ENCODE results near the gene ACOX3. TPM values are rescaled to one million over a fixed set of nuclear protein-coding genes. Genes with fewer than 3 reads are reported as not detected.

Gene ACOX3
- total RNA-seq, 1 donor from 2014 or later = 23.8 TPM

- Mint-ChIP-seq H3K9me3 (ENCODE audit: unreplicated experiment) (no peaks in the 10 kb centered on the region), H3K36me3 (ENCODE audit: unreplicated experiment) (peaks cover 7% of the 10 kb centered on the region), H3K27ac (ENCODE audit: unreplicated experiment) (no peak overlapping the region), H3K4me1 (ENCODE audit: low read depth, unreplicated experiment) (peaks cover 2% of the 10 kb centered on the region), H3K4me3 (ENCODE audit: unreplicated experiment) (no peak overlapping the region), H3K27me3 (ENCODE audit: unreplicated experiment) (peaks cover 2% of the 10 kb centered on the region)
- TF ChIP-seq CTCF (IDR thresholded peaks at IDR 0.05; ENCODE audit: partially characterized antibody, unreplicated experiment) = no peak
- DNase-seq = no peak
Measured at GRCh38 chr4:8322794-8323704, 117.5 kb downstream of the ACOX3 start.

GRCh38 chr4:8321771-8322170 lies 118.8 kb downstream of the ACOX3 start:
- peaks cover 4% of the 10 kb centered on the region for H3K4me1 Mint-ChIP-seq (ENCODE audit: low read depth, unreplicated experiment)
- no peak for TF ChIP-seq CTCF (IDR thresholded peaks at IDR 0.05; ENCODE audit: partially characterized antibody, unreplicated experiment)
- H3K27ac Mint-ChIP-seq (ENCODE audit: unreplicated experiment) = no peak overlapping the region
- no peaks in the 10 kb centered on the region for H3K9me3 Mint-ChIP-seq (ENCODE audit: unreplicated experiment)
- peaks cover 4% of the 10 kb centered on the region for H3K36me3 Mint-ChIP-seq (ENCODE audit: unreplicated experiment)
- H3K4me3 Mint-ChIP-seq (ENCODE audit: unreplicated experiment) = no peak overlapping the region
- H3K27me3 Mint-ChIP-seq (ENCODE audit: unreplicated experiment) = peaks cover 2% of the 10 kb centered on the region
- DNase-seq = no peak

GRCh38 chr4:8321220-8321619 lies 119.3 kb downstream of the ACOX3 start:
- H3K27me3 Mint-ChIP-seq (ENCODE audit: unreplicated experiment) = peaks cover 2% of the 10 kb centered on the region
- no peaks in the 10 kb centered on the region for H3K9me3 Mint-ChIP-seq (ENCODE audit: unreplicated experiment)
- DNase-seq = no peak
- H3K27ac Mint-ChIP-seq (ENCODE audit: unreplicated experiment) = no peak overlapping the region
- no peak overlapping the region for H3K4me3 Mint-ChIP-seq (ENCODE audit: unreplicated experiment)
- H3K4me1 Mint-ChIP-seq (ENCODE audit: low read depth, unreplicated experiment) = peaks cover 4% of the 10 kb centered on the region
- no peaks in the 10 kb centered on the region for H3K36me3 Mint-ChIP-seq (ENCODE audit: unreplicated experiment)
- no peak for TF ChIP-seq CTCF (IDR thresholded peaks at IDR 0.05; ENCODE audit: partially characterized antibody, unreplicated experiment)

GRCh38 chr4:8320386-8320750 lies 120.2 kb downstream of the ACOX3 start:
- Mint-ChIP-seq H3K27me3 (ENCODE audit: unreplicated experiment) (peaks cover 2% of the 10 kb centered on the region), H3K27ac (ENCODE audit: unreplicated experiment) (no peak overlapping the region), H3K9me3 (ENCODE audit: unreplicated experiment) (no peaks in the 10 kb centered on the region), H3K36me3 (ENCODE audit: unreplicated experiment) (no peaks in the 10 kb centered on the region), H3K4me1 (ENCODE audit: low read depth, unreplicated experiment) (peaks cover 8% of the 10 kb centered on the region), H3K4me3 (ENCODE audit: unreplicated experiment) (no peak overlapping the region)
- no peak for TF ChIP-seq CTCF (IDR thresholded peaks at IDR 0.05; ENCODE audit: partially characterized antibody, unreplicated experiment)
- DNase-seq = no peak

GRCh38 chr4:8319731-8320385 lies 120.7 kb downstream of the ACOX3 start:
- H3K27me3 Mint-ChIP-seq (ENCODE audit: unreplicated experiment) = peaks cover 2% of the 10 kb centered on the region
- H3K4me1 Mint-ChIP-seq (ENCODE audit: low read depth, unreplicated experiment) = peaks cover 8% of the 10 kb centered on the region
- no peak for TF ChIP-seq CTCF (IDR thresholded peaks at IDR 0.05; ENCODE audit: partially characterized antibody, unreplicated experiment)
- DNase-seq = no peak
- no peak overlapping the region for H3K27ac Mint-ChIP-seq (ENCODE audit: unreplicated experiment)
- H3K9me3 Mint-ChIP-seq (ENCODE audit: unreplicated experiment) = no peaks in the 10 kb centered on the region
- no peaks in the 10 kb centered on the region for H3K36me3 Mint-ChIP-seq (ENCODE audit: unreplicated experiment)
- no peak overlapping the region for H3K4me3 Mint-ChIP-seq (ENCODE audit: unreplicated experiment)

All from glutamatergic neuron (in vitro differentiated cells).